OCI-LY1 (cell line): ENCODE results near the gene STK32B.

Experiments
- H2AFZ ChIP-seq: fragments of 200-600 bp; sonication (generic), shearing (Covaris generic); 2 replicates; pipeline ENCODE4 v1.6.0; 2014; ENCODE audit warnings: antibody characterized with exemption, mild to moderate bottlenecking, low read length
- H3F3A ChIP-seq: fragments of 200-600 bp; sonication (generic), shearing (Covaris generic); 2 replicates; pipeline ENCODE4 v1.6.0; 2014; ENCODE audit warnings: mild to moderate bottlenecking, antibody characterized with exemption, low read length, moderate library complexity; ENCODE audit not compliant: insufficient read depth
- H3K27ac ChIP-seq: fragments of 200-600 bp; sonication (generic); 2 replicates; pipeline ENCODE4 v1.5.1; 2014; ENCODE audit warnings: low read length, mixed run types, mild to moderate bottlenecking, low read depth; ENCODE audit not compliant: poor library complexity, severe bottlenecking
- H3K27me3 ChIP-seq: fragments of 200-600 bp; sonication (generic); 2 replicates; pipeline ENCODE4 v1.6.0; 2014; ENCODE audit warnings: antibody characterized with exemption, mild to moderate bottlenecking, low read length, moderate library complexity; ENCODE audit not compliant: insufficient read depth
- H3K36me3 ChIP-seq: fragments of 200-600 bp; sonication (generic); 2 replicates; pipeline ENCODE4 v1.6.1; 2014; ENCODE audit warnings: mild to moderate bottlenecking, antibody characterized with exemption, low read length, moderate library complexity, mixed read lengths; ENCODE audit not compliant: insufficient read depth
- H3K4me1 ChIP-seq: fragments of 200-600 bp; sonication (generic); 2 replicates; pipeline ENCODE4 v1.5.1; 2014; ENCODE audit warnings: mild to moderate bottlenecking, low read length, moderate library complexity; ENCODE audit not compliant: insufficient read depth, severe bottlenecking
- H3K4me2 ChIP-seq: fragments of 200-600 bp; sonication (generic), shearing (Covaris generic); 2 replicates; pipeline ENCODE4 v1.6.1; 2014; ENCODE audit warnings: low read length
- H3K4me3 ChIP-seq: fragments of 200-600 bp; sonication (generic); 2 replicates; pipeline ENCODE4 v1.5.1; 2014; ENCODE audit warnings: low read length, low read depth, mild to moderate bottlenecking, mixed read lengths; ENCODE audit not compliant: poor library complexity, severe bottlenecking
- H3K79me2 ChIP-seq: fragments of 200-600 bp; shearing (Covaris generic); 2 replicates; pipeline ENCODE4 v1.6.1; 2016; ENCODE audit warnings: mixed run types, low read length, mixed read lengths; ENCODE audit not compliant: insufficient read depth
- H3K9ac ChIP-seq: fragments of 200-600 bp; sonication (generic), shearing (Covaris generic); 2 replicates; pipeline ENCODE4 v1.6.1; 2014; ENCODE audit warnings: mild to moderate bottlenecking, low read length, mixed read lengths
- H3K9me2 ChIP-seq: fragments of 200-600 bp; sonication (generic), shearing (Covaris generic); 2 replicates; pipeline ENCODE4 v1.6.1; 2014; ENCODE audit warnings: low read depth, mild to moderate bottlenecking, low read length, mixed read lengths
- H3K9me3 ChIP-seq: fragments of 200-600 bp; shearing (Covaris generic); 2 replicates; pipeline ENCODE4 v1.6.1; 2014; ENCODE audit warnings: low read length, mixed read lengths
- H4K20me1 ChIP-seq: fragments of 200-600 bp; sonication (generic), shearing (Covaris generic); 2 replicates; pipeline ENCODE4 v1.6.0; 2016; ENCODE audit warnings: mild to moderate bottlenecking, low read length; ENCODE audit not compliant: insufficient read depth
- EZH2 ChIP-seq: fragments of 200-600 bp; sonication (generic), shearing (Covaris generic); IDR thresholded peaks from 2 replicates; pipeline ENCODE4 v1.8.0; 2017; ENCODE audit warnings: borderline replicate concordance, mixed run types, mild to moderate bottlenecking, antibody characterized with exemption, low read length, moderate library complexity, mixed read lengths
- TF ChIP-seq, protein P1 (sequence below): fragments of 200-600 bp; sonication (generic), shearing (Covaris generic); IDR thresholded peaks from 2 replicates; pipeline ENCODE4 v1.5.1; 2017; ENCODE audit warnings: mild to moderate bottlenecking, antibody characterized with exemption, low read length, moderate library complexity, mixed read lengths

Gene STK32B

GRCh38 chr4:5052726-5053425 is 1.6 kb downstream of the STK32B start:
- Histone ChIP-seq H3K9me2 (no peaks in the 10 kb centered on the region), H3K79me2 (no peaks in the 10 kb centered on the region), H3K27me3 (no peaks in the 10 kb centered on the region), H3K4me3 (no peak overlapping the region), H3K36me3 (no peaks in the 10 kb centered on the region), H3K4me2 (no peak overlapping the region), H3K4me1 (peaks cover 15% of the 10 kb centered on the region), H3K9me3 (no peaks in the 10 kb centered on the region), H2AFZ (no peak overlapping the region), H4K20me1 (no peaks in the 10 kb centered on the region), H3K27ac (no peak overlapping the region), H3F3A (no peaks in the 10 kb centered on the region), H3K9ac (no peak overlapping the region)
- TF ChIP-seq EZH2: no peak
- TF ChIP-seq, protein P1, sequence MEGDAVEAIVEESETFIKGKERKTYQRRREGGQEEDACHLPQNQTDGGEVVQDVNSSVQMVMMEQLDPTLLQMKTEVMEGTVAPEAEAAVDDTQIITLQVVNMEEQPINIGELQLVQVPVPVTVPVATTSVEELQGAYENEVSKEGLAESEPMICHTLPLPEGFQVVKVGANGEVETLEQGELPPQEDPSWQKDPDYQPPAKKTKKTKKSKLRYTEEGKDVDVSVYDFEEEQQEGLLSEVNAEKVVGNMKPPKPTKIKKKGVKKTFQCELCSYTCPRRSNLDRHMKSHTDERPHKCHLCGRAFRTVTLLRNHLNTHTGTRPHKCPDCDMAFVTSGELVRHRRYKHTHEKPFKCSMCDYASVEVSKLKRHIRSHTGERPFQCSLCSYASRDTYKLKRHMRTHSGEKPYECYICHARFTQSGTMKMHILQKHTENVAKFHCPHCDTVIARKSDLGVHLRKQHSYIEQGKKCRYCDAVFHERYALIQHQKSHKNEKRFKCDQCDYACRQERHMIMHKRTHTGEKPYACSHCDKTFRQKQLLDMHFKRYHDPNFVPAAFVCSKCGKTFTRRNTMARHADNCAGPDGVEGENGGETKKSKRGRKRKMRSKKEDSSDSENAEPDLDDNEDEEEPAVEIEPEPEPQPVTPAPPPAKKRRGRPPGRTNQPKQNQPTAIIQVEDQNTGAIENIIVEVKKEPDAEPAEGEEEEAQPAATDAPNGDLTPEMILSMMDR: no peak

GRCh38 chr4:5054532-5054931 is 3.3 kb downstream of the STK32B start:
- Histone ChIP-seq H3K9ac (no peak overlapping the region), H3K36me3 (no peaks in the 10 kb centered on the region), H3K9me2 (no peaks in the 10 kb centered on the region), H3K4me2 (no peak overlapping the region), H3K4me1 (peaks cover 15% of the 10 kb centered on the region), H3K4me3 (no peak overlapping the region), H2AFZ (no peak overlapping the region), H3K27ac (no peak overlapping the region), H3K27me3 (no peaks in the 10 kb centered on the region), H3F3A (no peaks in the 10 kb centered on the region), H4K20me1 (no peaks in the 10 kb centered on the region), H3K79me2 (no peaks in the 10 kb centered on the region), H3K9me3 (no peaks in the 10 kb centered on the region)
- TF ChIP-seq, protein P1: no peak
- TF ChIP-seq EZH2: no peak

GRCh38 chr4:5055411-5055810 is 4.1 kb downstream of the STK32B start:
- H3K36me3 ChIP-seq: no peaks in the 10 kb centered on the region
- H3K4me3 ChIP-seq: no peak overlapping the region
- no peaks in the 10 kb centered on the region for H4K20me1 ChIP-seq
- no peak for TF ChIP-seq EZH2
- TF ChIP-seq, protein P1: no peak
- no peak overlapping the region for H3K27ac ChIP-seq
- no peaks in the 10 kb centered on the region for H3K79me2 ChIP-seq
- no peaks in the 10 kb centered on the region for H3K27me3 ChIP-seq
- no peaks in the 10 kb centered on the region for H3K9me2 ChIP-seq
- no peaks in the 10 kb centered on the region for H3F3A ChIP-seq
- no peaks in the 10 kb centered on the region for H3K9me3 ChIP-seq
- no peak overlapping the region for H2AFZ ChIP-seq
- H3K9ac ChIP-seq: no peak overlapping the region
- peaks cover 15% of the 10 kb centered on the region for H3K4me1 ChIP-seq
- no peak overlapping the region for H3K4me2 ChIP-seq
